G401.6 (cell line): ENCODE data around the gene LRRTM4.
"Not testable (repeated sequence)": the region's sequence is repeated elsewhere in the genome, so short reads cannot be mapped to it uniquely, and the experiment has no call there.

Experiments used
- FAIRE-seq: peaks from 2 replicates; lab custom pipeline; 2012; peaks lifted over from hg19 to GRCh38; lab: Jason Lieb, UNC

Gene LRRTM4

GRCh38 chr2:76851000-76851399 is 671.2 kb downstream of the LRRTM4 start:
- no peak for FAIRE-seq

GRCh38 chr2:76849086-76849485 is 673.1 kb downstream of the LRRTM4 start:
- no peak for FAIRE-seq

GRCh38 chr2:76839826-76840225 is 682.4 kb downstream of the LRRTM4 start:
- no peak for FAIRE-seq

- no peak for FAIRE-seq
Measured at GRCh38 chr2:76829374-76830234, 692.6 kb downstream of the LRRTM4 start.

- no peak for FAIRE-seq
Measured at GRCh38 chr2:76826691-76827090, 695.5 kb downstream of the LRRTM4 start.

GRCh38 chr2:76825140-76825970 is 696.8 kb downstream of the LRRTM4 start:
- no peak for FAIRE-seq

GRCh38 chr2:76821731-76822130 is 700.4 kb downstream of the LRRTM4 start:
- FAIRE-seq, result no peak

- FAIRE-seq, result no peak
Measured at GRCh38 chr2:76813084-76813483, 709.1 kb downstream of the LRRTM4 start.

GRCh38 chr2:76812156-76812555 is 710.0 kb downstream of the LRRTM4 start:
- FAIRE-seq, result no peak

- FAIRE-seq, result no peak
Measured at GRCh38 chr2:76809136-76809535, 713.0 kb downstream of the LRRTM4 start.

GRCh38 chr2:76808732-76809131 is 713.4 kb downstream of the LRRTM4 start:
- no peak for FAIRE-seq

GRCh38 chr2:76793647-76794334 is 728.4 kb downstream of the LRRTM4 start:
- no peak for FAIRE-seq

GRCh38 chr2:76781313-76781712 is 740.9 kb downstream of the LRRTM4 start:
- not testable (repeated sequence) for FAIRE-seq

- no peak for FAIRE-seq
Measured at GRCh38 chr2:76763276-76763675, 758.9 kb downstream of the LRRTM4 start.

- FAIRE-seq, result no peak
Measured at GRCh38 chr2:76760367-76760704, 761.8 kb downstream of the LRRTM4 start.

GRCh38 chr2:76759634-76760366 is 762.4 kb downstream of the LRRTM4 start:
- FAIRE-seq, result no peak

GRCh38 chr2:76752506-76752905 is 769.7 kb downstream of the LRRTM4 start:
- no peak for FAIRE-seq

GRCh38 chr2:76749858-76750257 is 772.3 kb downstream of the LRRTM4 start:
- FAIRE-seq, result no peak

GRCh38 chr2:76748581-76749296 is 773.4 kb downstream of the LRRTM4 start:
- FAIRE-seq, result no peak

GRCh38 chr2:76745605-76746004 is 776.6 kb downstream of the LRRTM4 start:
- FAIRE-seq, result no peak

GRCh38 chr2:76737607-76738006 is 784.6 kb downstream of the LRRTM4 start:
- no peak for FAIRE-seq
